ENCODE results near the gene GPR135.

GRCh38 chr14:59511916-59512575, 46.9 kb upstream of the GPR135 start:
- TF ChIP-seq TCF12 (IDR thresholded peaks at IDR 0.05; ENCODE audit: low read depth) (no peak), NFIC (IDR thresholded peaks at IDR 0.05) (no peak)
